ENCODE results near the gene CREB3.

CREB3 gene

DNA sequence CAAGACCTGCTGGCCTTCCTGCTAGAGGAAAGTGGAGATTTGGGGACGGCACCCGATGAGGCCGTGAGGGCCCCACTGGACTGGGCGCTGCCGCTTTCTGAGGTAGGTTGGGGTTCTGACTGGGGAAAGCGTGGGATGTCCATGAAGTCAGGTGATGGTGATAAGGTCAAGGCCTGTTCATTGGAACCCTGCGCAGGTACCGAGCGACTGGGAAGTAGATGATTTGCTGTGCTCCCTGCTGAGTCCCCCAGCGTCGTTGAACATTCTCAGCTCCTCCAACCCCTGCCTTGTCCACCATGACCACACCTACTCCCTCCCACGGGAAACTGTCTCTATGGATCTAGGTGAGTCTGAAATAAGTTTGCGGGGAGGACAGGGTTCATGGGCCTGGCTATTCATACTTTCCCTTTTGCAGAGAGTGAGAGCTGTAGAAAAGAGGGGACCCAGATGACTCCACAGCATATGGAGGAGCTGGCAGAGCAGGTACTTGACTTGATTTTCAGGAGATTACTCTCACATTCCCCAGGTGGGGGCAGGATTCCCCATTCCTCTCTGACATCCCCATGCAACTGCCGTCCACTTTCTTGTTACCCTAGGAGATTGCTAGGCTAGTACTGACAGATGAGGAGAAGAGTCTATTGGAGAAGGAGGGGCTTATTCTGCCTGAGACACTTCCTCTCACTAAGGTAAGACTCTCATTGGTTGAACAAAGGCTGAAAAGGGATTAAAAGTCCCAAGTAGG lies 505 bp downstream of the CREB3 start:
- TF ChIP-seq, protein P1, sequence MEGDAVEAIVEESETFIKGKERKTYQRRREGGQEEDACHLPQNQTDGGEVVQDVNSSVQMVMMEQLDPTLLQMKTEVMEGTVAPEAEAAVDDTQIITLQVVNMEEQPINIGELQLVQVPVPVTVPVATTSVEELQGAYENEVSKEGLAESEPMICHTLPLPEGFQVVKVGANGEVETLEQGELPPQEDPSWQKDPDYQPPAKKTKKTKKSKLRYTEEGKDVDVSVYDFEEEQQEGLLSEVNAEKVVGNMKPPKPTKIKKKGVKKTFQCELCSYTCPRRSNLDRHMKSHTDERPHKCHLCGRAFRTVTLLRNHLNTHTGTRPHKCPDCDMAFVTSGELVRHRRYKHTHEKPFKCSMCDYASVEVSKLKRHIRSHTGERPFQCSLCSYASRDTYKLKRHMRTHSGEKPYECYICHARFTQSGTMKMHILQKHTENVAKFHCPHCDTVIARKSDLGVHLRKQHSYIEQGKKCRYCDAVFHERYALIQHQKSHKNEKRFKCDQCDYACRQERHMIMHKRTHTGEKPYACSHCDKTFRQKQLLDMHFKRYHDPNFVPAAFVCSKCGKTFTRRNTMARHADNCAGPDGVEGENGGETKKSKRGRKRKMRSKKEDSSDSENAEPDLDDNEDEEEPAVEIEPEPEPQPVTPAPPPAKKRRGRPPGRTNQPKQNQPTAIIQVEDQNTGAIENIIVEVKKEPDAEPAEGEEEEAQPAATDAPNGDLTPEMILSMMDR (IDR thresholded peaks at IDR 0.05; ENCODE audit: low read depth, low read length): no peak
- H3K4me3 ChIP-seq (ENCODE audit: low read depth, low read length): peak overlapping the region; percentile 86

GRCh38 chr9:35734096-35734495 lies 1.6 kb downstream of the CREB3 start:
- H3K4me3 ChIP-seq (ENCODE audit: low read depth, low read length): peak overlapping the region; percentile 86
- TF ChIP-seq, protein P1 (IDR thresholded peaks at IDR 0.05; ENCODE audit: low read depth, low read length): no peak

DNA sequence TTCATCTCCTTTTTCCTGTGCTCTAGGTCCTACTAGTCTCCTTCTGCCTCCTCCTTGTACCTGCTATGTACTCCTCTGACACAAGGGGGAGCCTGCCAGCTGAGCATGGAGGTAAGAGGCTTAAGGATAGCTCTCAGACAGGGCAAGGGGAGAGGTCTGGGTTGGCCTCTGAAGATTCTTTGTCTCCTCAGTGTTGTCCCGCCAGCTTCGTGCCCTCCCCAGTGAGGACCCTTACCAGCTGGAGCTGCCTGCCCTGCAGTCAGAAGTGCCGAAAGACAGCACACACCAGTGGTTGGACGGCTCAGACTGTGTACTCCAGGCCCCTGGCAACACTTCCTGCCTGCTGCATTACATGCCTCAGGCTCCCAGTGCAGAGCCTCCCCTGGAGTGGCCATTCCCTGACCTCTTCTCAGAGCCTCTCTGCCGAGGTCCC lies 3.8 kb downstream of the CREB3 start:
- no peak overlapping the region for H3K4me3 ChIP-seq (ENCODE audit: low read depth, low read length)
- TF ChIP-seq, protein P1 (IDR thresholded peaks at IDR 0.05; ENCODE audit: low read depth, low read length): peak; percentile 94

DNA sequence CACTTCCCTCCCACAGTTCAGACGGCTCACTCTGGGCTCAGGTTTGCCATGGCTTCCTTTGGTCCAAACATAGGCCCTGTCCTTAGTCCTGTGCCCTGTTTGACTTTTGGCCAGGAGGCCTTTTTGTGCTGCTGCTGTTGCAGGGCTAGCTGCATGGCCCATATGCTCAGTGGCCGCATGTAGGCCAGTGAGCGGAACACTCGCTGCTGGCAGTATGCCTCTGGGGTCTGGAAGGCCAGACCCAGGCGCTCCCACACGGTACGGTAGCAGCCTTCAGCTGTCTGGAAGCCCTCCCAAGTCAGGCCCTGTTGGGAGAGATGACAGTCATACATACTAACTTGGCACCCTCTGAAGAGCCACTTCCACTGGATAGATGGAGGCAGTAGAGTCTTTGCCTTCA lies 4.7 kb downstream of the CREB3 start:
- TF ChIP-seq, protein P1 (IDR thresholded peaks at IDR 0.05; ENCODE audit: low read depth, low read length): no peak

GRCh38 chr9:35738186-35738585 lies 5.7 kb downstream of the CREB3 start:
- TF ChIP-seq, protein P1 (IDR thresholded peaks at IDR 0.05; ENCODE audit: low read depth, low read length): no peak
- no peak overlapping the region for H3K4me3 ChIP-seq (ENCODE audit: low read depth, low read length)

More for the DNA sequence above, 4.7 kb downstream of the CREB3 start:
- H3K4me3 ChIP-seq (ENCODE audit: low read depth, low read length): no peak overlapping the region

- no peak overlapping the region for H3K4me3 ChIP-seq (ENCODE audit: low read depth, low read length)
- TF ChIP-seq, protein P1 (IDR thresholded peaks at IDR 0.05; ENCODE audit: low read depth, low read length): no peak
Measured at GRCh38 chr9:35738924-35739323, 6.5 kb downstream of the CREB3 start.

DNA sequence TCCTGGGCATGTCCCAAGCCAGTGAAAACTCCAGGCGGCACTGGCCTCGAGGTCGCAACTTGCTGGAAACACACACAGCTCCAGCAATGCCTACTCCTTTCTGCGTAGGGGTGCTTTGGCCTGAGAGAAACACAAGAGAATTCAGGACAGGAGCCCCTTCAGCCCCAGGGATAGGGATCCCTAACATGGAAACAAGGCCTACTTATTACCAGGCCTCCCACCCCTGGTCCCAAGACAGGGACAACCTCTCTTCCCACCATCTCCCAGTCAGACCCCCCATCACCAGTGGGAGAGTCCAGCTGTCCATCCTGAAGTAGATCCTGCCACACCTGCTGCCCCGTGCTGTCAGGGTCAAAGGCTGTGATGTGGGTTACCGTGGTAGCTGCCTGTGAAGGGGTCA lies 7.8 kb downstream of the CREB3 start:
- TF ChIP-seq, protein P1 (IDR thresholded peaks at IDR 0.05; ENCODE audit: low read depth, low read length): no peak
- no peak overlapping the region for H3K4me3 ChIP-seq (ENCODE audit: low read depth, low read length)
